Kasumi-1 (cell line): ENCODE results near the gene MTX2.

Experiments used
- DNase-seq, 2 experiments: peaks; one replicate each; lab custom pipeline; 2025; lab: John Stamatoyannopoulos, UW

The MTX2 gene

DNA sequence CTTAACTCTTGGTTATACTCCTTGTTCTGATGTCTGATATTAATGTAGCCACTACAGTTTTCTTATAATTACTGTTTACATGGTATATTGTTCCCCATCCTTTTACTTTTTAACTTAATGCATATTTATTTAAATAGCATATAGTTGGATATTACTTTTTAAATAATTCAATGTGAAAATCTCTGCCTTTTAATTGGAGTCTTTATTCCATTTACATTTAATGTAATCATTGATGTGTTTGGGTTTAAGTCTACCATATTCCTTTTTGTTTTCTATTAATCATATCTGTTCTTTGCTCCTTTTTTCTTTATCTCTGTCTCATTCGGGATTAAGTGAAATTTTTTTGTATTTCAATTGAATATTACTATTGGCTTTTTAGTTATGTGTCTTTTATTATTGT is 109.1 kb downstream of the MTX2 start:
- DNase-seq, result no peak

DNA sequence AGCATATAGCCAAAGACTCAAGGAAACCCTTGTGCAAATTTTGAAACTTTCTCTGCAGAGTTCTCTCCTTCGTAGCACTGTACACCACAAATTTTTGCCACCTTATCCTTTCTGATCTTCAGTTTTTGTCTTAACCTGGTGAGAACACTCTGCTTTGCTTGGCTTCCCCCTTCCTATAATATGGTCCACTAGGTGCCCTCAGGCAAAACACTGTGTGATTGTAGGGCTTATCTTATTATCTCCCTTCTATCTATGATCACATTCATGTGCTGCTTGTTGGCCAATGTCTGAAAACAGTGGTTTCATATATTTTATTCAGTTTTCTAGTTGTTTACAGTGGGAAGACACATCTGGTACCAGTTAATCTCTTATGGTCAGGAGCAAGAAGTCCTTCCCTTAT is 111.1 kb downstream of the MTX2 start:
- no peak for DNase-seq

DNA sequence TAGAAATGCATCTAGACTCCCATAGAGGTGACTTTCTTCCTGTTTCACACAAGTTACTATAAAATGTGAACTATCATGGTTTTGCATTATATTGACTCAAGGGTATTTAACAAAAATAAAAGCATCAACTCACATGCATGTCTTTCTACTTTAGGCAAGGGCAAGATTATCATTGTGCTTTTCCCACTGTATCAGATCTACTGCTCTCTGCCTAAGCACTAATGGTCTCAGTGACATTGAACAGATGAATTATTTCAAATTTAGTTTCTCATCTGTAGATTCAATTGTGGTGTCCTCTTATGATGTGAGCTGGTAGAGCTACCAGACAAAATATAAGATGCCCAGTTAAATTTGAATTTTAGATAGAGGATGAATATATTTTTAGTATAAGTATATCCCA is 113.9 kb downstream of the MTX2 start:
- no peak for DNase-seq

- no peak for DNase-seq
Measured at GRCh38 chr2:176383836-176384442, 114.7 kb downstream of the MTX2 start.

- no peak for DNase-seq
Measured at GRCh38 chr2:176385219-176385759, 116.0 kb downstream of the MTX2 start.

GRCh38 chr2:176385838-176386237 is 116.6 kb downstream of the MTX2 start:
- DNase-seq, result no peak
